Activated CD8-positive, alpha-beta memory T cell treated with anti-CD3 and anti-CD28 coated beads, Interleukin-2, amount 10 ng/mL, durations not matched to agents 7 days and 5 days (primary cell): Measurements from ENCODE around the gene PARPBP. TPM values are rescaled to one million over a fixed set of nuclear protein-coding genes. Genes with fewer than 3 reads are reported as not detected.
A peak's percentile ranks its signal among the peaks of the same experiment; 100 is the strongest.
"Not testable (repeated sequence)": the region's sequence is repeated elsewhere in the genome, so short reads cannot be mapped to it uniquely, and the experiment has no call there.

Experiments
- ATAC-seq: fragments of 150-1000 bp; cut with Tn5 transposase; one replicate; pipeline ENCODE4 v1.10.0; 2021; ENCODE audit warnings: moderate library complexity
- CTCF ChIA-PET: fragments of 350-600 bp; sonication (Branson Sonifier 250); formaldehyde crosslinking; loops from one replicate; lab custom pipeline; 2021; ENCODE audit warnings: antibody characterized with exemption; lab: Charles Lee
- DNase-seq: peaks from one replicate; pipeline ENCODE4 v3.0.0-alpha.2; 2020
- H3K27ac Mint-ChIP-seq: one replicate; pipeline ENCODE4 v1.8.0; 2021; ENCODE audit warnings: mild to moderate bottlenecking, mixed read lengths
- H3K27me3 Mint-ChIP-seq: one replicate; pipeline ENCODE4 v1.8.0; 2021; ENCODE audit warnings: mixed read lengths
- H3K36me3 Mint-ChIP-seq: one replicate; pipeline ENCODE4 v1.8.0; 2021; ENCODE audit warnings: mild to moderate bottlenecking, mixed read lengths
- H3K4me1 Mint-ChIP-seq: one replicate; pipeline ENCODE4 v1.8.0; 2021; ENCODE audit warnings: mixed read lengths
- H3K4me3 Mint-ChIP-seq: one replicate; pipeline ENCODE4 v1.8.0; 2021; ENCODE audit warnings: mild to moderate bottlenecking, moderate library complexity, mixed read lengths
- H3K9me3 Mint-ChIP-seq: one replicate; pipeline ENCODE4 v1.8.0; 2022; ENCODE audit warnings: low read depth, mixed read lengths
- total RNA-seq, 2 experiments: library from RNA; stranded (reverse); gene quantifications; one replicate each; pipeline ENCODE4 v1.2.3, GENCODE V29; 2021

Gene PARPBP
- total RNA-seq, 2 experiments from 2014 or later: 27.2 to 33.5 TPM

DNA sequence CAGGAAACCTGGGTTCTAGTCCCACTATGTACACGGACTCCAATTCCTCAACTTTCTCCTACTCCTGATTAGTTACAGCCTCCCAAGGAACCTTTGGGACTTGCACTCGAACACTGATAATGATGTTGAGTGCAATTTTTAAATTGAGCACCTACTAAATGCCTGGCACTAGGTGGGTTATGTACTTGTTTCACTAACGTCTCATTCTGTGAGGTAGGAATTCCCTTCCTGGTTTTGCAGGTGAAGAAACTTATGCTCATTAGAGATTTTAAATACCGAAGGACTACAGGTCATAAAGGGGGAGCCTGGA is 536 bp downstream of the PARPBP start:
- no peak for DNase-seq
- CTCF ChIA-PET: no interaction called here
- Mint-ChIP-seq H3K4me1 (peaks cover 39% of the 10 kb centered on the region), H3K27ac (peak overlapping the region; percentile 92), H3K9me3 (no peaks in the 10 kb centered on the region), H3K36me3 (peaks cover 40% of the 10 kb centered on the region), H3K27me3 (no peaks in the 10 kb centered on the region), H3K4me3 (peak overlapping the region; percentile 92)
- ATAC-seq: no peak

DNA sequence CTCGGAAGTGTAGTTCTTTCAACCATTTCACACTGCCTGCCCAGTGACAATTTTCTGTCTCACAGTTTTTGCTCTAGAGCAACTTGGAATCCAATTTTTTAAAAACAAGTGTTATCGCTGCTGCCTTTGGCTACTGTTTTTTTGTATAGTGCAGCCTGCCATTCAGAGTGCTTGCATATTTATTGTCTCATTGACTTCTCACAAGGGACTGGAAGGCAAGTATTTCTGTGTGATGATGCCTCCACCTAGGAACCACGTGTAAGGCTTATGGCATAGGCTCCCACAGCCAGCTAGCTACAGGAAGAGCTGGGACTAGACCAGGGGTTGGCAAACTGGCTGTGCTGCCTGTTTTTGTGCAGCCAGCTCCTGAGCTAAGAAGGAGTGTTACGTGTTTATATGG is 903 bp downstream of the PARPBP start:
- Mint-ChIP-seq H3K27me3 (no peaks in the 10 kb centered on the region), H3K4me1 (peaks cover 40% of the 10 kb centered on the region), H3K4me3 (peak overlapping the region; percentile 92), H3K36me3 (peaks cover 41% of the 10 kb centered on the region), H3K9me3 (no peaks in the 10 kb centered on the region), H3K27ac (peak overlapping the region; percentile 92)
- CTCF ChIA-PET: interaction anchor here (0.7 kb wide), 1 partner anchor 9 kb away, joined by 3 read pairs; no protein-coding TSS in a partner anchor
- ATAC-seq: no peak
- DNase-seq: peak; percentile 43

DNA sequence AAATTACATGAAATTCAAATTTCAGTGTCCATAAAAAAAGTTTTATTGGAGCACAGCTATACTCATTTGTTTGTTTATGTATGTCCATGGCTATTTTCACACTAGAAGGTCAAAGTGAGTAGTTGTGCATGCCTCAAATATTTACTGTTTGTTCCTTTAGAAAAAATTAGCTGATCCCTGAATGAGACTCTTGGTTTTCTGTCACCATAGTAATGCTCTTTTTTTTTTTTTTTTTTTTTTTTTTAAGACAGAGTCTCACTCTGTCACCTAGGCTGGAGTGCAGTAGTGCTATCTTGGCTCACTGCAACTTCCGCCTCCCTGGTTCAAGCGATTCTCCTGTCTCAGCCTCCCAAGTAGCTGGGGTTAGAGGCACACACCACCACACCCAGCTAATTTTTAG is 1.3 kb downstream of the PARPBP start:
- Mint-ChIP-seq H3K4me3 (peak overlapping the region; percentile 92), H3K36me3 (peaks cover 41% of the 10 kb centered on the region), H3K27ac (peak overlapping the region; percentile 92), H3K4me1 (peaks cover 40% of the 10 kb centered on the region)
- H3K27me3 Mint-ChIP-seq, DNase-seq, H3K9me3 Mint-ChIP-seq, ATAC-seq: not testable (repeated sequence)
- CTCF ChIA-PET: interaction anchor here (0.6 to 1.0 kb wide), 4 partner anchors 10 to 573 kb away, joined by 3 to 4 read pairs (median 4); no protein-coding TSS in a partner anchor

DNA sequence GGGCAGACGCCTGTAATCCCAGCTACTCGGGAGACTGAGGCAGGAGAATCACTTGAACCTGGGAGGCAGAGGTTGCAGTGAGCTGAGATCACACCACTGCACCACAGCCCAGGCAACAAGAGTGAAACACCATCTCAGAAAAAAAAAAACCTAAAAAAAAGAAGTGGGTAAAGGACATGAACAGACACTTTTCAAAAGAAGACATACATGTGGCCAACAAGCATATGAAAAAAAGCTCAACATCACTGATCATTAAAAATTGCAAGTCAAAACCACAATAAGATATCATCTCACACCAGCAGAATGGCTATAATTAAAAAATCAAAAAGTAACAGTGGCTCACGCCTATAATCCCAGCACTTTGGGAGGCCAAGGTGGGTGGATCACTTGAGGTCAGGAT is 10.7 kb downstream of the PARPBP start:
- peaks cover 69% of the 10 kb centered on the region for H3K36me3 Mint-ChIP-seq
- H3K4me1 Mint-ChIP-seq, H3K9me3 Mint-ChIP-seq, ATAC-seq, H3K4me3 Mint-ChIP-seq, H3K27me3 Mint-ChIP-seq, DNase-seq, H3K27ac Mint-ChIP-seq, CTCF ChIA-PET: not testable (repeated sequence)

DNA sequence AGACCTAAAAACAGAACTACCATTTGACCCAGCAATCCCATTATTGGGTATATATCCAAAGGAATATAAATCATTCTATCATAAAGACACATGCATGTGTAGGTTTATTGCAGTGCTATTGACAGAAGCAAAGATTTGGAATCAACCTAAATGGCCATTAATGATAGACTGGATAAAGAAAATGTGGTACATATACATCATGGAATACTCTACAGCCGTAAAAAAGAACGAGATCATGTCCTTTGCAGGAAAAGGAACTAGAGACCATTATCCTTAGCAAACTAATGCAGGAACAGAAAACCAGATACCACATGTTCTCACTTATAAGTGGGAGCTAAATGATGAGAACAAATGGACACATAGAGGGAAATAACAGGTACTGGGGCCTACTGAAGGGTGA is 11.5 kb downstream of the PARPBP start:
- H3K27me3 Mint-ChIP-seq, H3K4me1 Mint-ChIP-seq, H3K9me3 Mint-ChIP-seq, CTCF ChIA-PET, DNase-seq, ATAC-seq, H3K27ac Mint-ChIP-seq, H3K4me3 Mint-ChIP-seq: not testable (repeated sequence)
- H3K36me3 Mint-ChIP-seq: peaks cover 65% of the 10 kb centered on the region

DNA sequence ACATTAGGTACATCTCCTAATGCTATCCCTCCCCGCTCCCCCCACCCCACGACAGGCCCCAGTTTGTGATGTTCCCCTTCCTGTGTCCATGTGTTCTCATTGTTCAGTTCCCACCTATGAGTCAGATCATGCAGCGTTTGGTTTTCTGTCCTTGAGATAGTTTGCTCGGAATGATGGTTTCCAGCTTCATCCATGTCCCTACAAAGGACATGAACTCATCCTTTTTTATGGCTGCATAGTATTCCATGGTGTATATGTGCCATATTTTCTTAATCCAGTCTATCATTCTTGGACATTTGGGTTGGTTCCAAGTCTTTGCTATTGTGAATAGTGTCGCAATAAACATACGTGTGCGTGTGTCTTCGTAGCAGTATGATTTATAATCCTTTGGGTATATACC is 17.6 kb downstream of the PARPBP start:
- peaks cover 77% of the 10 kb centered on the region for H3K36me3 Mint-ChIP-seq
- CTCF ChIA-PET, DNase-seq, H3K4me1 Mint-ChIP-seq, H3K27me3 Mint-ChIP-seq, ATAC-seq, H3K4me3 Mint-ChIP-seq, H3K9me3 Mint-ChIP-seq, H3K27ac Mint-ChIP-seq: not testable (repeated sequence)

DNA sequence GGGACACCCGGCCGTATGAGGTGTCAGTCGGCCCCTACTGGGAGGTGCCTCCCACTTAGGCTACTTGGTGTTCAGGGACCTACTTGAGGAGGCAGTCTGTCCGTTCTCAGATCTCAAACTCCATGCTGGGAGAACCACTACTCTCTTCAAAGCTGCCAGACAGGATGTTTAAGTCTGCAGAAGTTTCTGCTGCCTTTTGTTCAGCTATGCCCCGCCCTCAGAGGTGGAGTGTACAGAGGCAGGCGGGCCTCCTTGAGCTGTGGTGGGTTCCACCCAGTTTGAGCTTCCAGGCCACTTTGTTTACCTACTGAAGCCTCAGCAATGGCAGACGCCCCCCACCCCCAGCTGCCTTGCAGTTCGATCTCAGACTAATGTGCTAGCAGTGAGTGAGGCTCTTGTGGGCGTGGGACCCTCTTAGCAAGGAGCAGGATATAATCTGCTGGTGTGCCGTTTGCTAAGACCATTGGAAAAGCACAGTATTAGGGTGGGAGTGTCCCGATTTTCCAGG is 22.9 kb downstream of the PARPBP start:
- peaks cover 67% of the 10 kb centered on the region for H3K36me3 Mint-ChIP-seq
- not testable (repeated sequence) for H3K27ac Mint-ChIP-seq, H3K4me3 Mint-ChIP-seq, H3K9me3 Mint-ChIP-seq, H3K4me1 Mint-ChIP-seq, DNase-seq, ATAC-seq, H3K27me3 Mint-ChIP-seq
- CTCF ChIA-PET: interaction anchor here (0.6 kb wide), 1 partner anchor 279 kb away, joined by 3 read pairs; no protein-coding TSS in a partner anchor

DNA sequence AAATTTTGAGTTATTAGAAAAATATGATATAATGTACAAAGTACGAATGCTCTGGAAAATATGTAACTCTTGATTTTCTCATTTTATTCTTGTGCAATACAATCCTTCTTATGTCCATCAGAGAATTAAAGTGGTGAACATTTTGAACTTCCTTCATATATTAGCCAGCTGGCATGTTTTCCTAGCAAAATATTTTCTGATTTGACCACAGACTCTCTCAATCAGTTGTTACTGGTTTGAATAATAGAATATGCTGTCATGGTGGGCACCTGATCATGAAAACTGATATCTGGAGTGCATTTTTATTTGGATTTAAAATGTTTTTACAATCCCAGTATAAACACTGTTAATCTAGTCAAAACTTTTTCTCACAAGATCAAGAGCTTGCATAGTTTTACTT is 24.2 kb downstream of the PARPBP start:
- Mint-ChIP-seq H3K4me1 (no peaks in the 10 kb centered on the region), H3K27me3 (no peaks in the 10 kb centered on the region), H3K4me3 (no peak overlapping the region), H3K36me3 (peaks cover 56% of the 10 kb centered on the region), H3K27ac (no peak overlapping the region), H3K9me3 (peaks cover 2% of the 10 kb centered on the region)
- ATAC-seq (no peak), DNase-seq (no peak)
- CTCF ChIA-PET: no interaction called here

DNA sequence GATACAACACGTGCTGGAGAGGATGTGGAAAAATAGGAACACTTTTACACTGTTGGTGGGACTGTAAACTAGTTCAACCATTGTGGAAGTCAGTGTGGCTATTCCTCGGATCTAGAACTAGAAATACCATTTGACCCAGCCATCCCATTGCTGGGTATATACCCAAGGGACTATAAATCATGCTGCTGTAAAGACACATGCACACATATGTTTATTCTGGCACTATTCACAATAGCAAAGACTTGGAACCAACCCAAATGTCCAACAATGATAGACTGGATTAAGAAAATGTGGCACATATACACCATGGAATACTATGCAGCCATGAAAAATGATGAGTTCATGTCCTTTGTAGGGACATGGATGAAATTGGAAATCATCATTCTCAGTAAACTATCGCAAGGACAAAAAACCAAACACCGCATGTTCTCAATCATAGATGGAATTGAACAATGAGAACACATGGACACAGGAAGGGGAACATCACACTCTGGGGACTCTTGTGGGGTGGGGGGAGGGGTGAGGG is 27.1 kb downstream of the PARPBP start:
- CTCF ChIA-PET, H3K4me3 Mint-ChIP-seq, DNase-seq, H3K27ac Mint-ChIP-seq, H3K27me3 Mint-ChIP-seq, ATAC-seq, H3K4me1 Mint-ChIP-seq, H3K9me3 Mint-ChIP-seq: not testable (repeated sequence)
- peaks cover 42% of the 10 kb centered on the region for H3K36me3 Mint-ChIP-seq

DNA sequence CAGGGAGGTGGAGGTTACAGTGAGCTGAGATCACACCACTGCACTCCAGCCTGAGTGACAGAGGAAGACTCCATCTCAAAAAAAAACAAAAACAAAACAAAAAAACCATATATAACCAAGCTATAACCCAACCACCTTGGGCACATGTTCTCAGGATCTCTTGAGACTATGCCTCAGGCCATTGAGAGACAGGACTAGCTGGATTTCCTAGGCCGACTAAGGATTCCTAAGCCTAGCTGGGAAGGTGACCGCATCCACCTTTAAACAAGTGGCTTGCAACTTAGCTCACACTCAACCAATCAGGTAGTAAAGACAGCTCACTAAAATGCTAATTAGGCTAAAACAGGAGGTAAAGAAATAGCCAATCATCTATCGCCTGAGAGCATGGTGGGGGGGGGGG is 35.2 kb downstream of the PARPBP start:
- H3K27me3 Mint-ChIP-seq, H3K27ac Mint-ChIP-seq, H3K4me1 Mint-ChIP-seq, DNase-seq, H3K4me3 Mint-ChIP-seq, H3K9me3 Mint-ChIP-seq, ATAC-seq: not testable (repeated sequence)
- CTCF ChIA-PET: interaction anchor here (1.6 kb wide), 1 partner anchor 32 kb away, joined by 3 read pairs; no protein-coding TSS in a partner anchor
- peaks cover 38% of the 10 kb centered on the region for H3K36me3 Mint-ChIP-seq

DNA sequence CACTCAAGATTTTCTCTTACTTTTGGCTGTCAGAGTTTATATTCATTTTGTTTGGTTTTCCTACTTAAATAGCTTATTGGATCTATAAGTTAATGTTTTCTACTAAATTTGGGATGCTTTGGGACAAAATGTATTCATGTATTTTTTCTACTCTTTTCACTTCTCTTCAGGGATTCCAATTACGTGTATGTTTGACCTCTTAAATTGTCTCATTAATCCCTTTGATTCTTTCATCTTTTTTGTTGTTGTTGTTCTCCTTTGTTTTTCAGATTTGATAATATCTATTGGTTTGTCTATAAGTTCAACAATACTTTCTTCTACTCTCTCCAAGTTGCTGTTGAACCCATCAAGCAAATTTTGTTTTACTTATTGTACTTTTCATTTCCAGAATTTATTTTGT is 43.4 kb downstream of the PARPBP start:
- ATAC-seq (no peak), DNase-seq (no peak)
- Mint-ChIP-seq H3K9me3 (no peaks in the 10 kb centered on the region), H3K4me1 (peaks cover 15% of the 10 kb centered on the region), H3K36me3 (peaks cover 21% of the 10 kb centered on the region), H3K27ac (no peak overlapping the region), H3K4me3 (no peak overlapping the region), H3K27me3 (no peaks in the 10 kb centered on the region)
- CTCF ChIA-PET: no interaction called here

DNA sequence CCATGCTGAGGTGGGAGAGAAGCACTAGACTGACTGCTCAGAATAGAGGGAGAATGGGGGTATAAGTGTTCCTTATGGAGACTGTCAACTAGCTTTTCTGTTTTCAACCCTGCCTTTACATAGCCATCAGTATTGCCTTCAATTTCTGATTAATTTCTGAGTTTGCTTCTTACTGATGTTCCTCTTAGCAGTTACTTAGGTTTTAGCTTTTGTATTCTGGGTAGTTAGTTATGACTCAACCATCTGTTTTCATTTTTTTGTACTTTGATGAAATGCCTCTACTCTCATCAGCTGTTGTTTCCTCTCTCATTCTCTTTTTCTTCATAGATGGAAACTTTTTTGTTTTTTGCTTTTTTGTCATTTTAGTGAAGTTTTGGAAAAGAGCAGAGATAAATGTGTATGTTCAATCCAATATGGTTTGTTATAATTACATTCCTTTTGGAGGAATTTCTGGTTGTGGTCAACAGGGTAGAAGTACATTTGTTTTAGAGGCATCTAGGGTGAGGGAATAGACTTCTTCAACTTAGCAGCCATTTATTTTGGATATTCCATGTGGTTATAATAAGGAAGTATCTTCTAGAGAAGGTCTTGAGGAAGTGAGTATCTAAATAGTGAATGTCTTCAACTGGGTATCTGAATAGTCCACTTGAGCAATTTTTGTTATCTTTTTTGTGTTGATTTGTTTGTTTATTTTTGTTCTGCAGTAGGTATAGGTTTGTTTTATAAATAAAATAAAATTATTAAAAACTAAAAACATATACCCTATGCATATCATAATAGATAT is 48.0 kb downstream of the PARPBP start:
- Mint-ChIP-seq H3K4me3 (no peak overlapping the region), H3K27ac (peak overlapping the region; percentile 33), H3K36me3 (peaks cover 30% of the 10 kb centered on the region), H3K9me3 (no peaks in the 10 kb centered on the region), H3K4me1 (peaks cover 15% of the 10 kb centered on the region), H3K27me3 (no peaks in the 10 kb centered on the region)
- ATAC-seq (peak; percentile 78), DNase-seq (no peak)
- CTCF ChIA-PET: interaction anchor here (0.6 to 2.2 kb wide), 2 partner anchors 86 to 316 kb away, joined by 3 to 15 read pairs; no protein-coding TSS in a partner anchor

DNA sequence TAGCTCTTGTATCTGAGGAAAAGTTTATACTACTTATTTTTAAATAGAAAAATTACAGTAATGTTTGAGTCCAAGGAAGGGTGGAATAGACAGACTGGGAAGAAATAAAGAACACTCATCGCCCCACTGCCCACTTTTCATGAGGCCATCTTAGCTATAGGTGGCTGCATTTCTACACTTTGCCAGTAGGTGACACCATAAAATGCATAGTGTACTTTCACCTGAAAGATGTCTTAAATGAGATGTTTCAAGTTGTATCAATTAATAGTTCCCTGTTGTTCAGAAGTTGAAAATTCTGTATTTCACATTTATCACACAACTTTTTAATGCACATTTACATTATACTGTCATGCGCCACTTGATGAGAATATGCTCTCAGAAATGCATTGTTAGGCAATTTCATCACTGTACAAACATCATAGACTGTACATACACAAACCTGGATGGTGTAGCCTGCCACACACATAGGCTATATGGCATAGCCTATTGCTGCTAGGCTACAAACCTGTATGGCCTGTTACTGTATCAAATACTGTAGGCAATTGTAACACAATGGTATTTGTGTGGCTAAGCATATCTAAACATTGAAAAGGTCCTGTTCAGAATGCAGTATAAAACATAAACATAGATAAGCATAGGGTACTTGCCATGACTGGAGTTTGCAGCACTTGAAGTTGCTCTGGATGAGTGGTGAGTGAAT is 50.1 kb downstream of the PARPBP start:
- no peak overlapping the region for H3K27ac Mint-ChIP-seq
- CTCF ChIA-PET: interaction anchor here (0.7 to 2.3 kb wide), 8 partner anchors 9 to 570 kb away, joined by 3 to 15 read pairs (median 4); no protein-coding TSS in a partner anchor
- no peaks in the 10 kb centered on the region for H3K9me3 Mint-ChIP-seq
- no peak overlapping the region for H3K4me3 Mint-ChIP-seq
- DNase-seq (no peak), ATAC-seq (peak; percentile 51)
- H3K27me3 Mint-ChIP-seq: no peaks in the 10 kb centered on the region
- H3K36me3 Mint-ChIP-seq: peaks cover 34% of the 10 kb centered on the region
- H3K4me1 Mint-ChIP-seq: peaks cover 15% of the 10 kb centered on the region
